ENCODE measurements around the gene SLC10A2.

The SLC10A2 gene

GRCh38 chr13:103004661-103005345, 61.4 kb downstream of the SLC10A2 start:
- no peak overlapping the region for H3K27ac ChIP-seq

GRCh38 chr13:103003631-103004030, 62.6 kb downstream of the SLC10A2 start:
- no peak for TF ChIP-seq CTCF (conservative IDR thresholded peaks at IDR 0.05)
- no peak overlapping the region for H3K27ac ChIP-seq

More at GRCh38 chr13:103004661-103005345, 61.4 kb downstream of the SLC10A2 start:
- no peak for TF ChIP-seq CTCF (conservative IDR thresholded peaks at IDR 0.05)

- no peak overlapping the region for H3K27ac ChIP-seq
- no peak for TF ChIP-seq CTCF (conservative IDR thresholded peaks at IDR 0.05)
Observed at GRCh38 chr13:103002279-103002678, 63.9 kb downstream of the SLC10A2 start.

- TF ChIP-seq CTCF (conservative IDR thresholded peaks at IDR 0.05) = no peak
- no peak overlapping the region for H3K27ac ChIP-seq
Observed at GRCh38 chr13:103000157-103000556, 66.1 kb downstream of the SLC10A2 start.

GRCh38 chr13:102999499-102999898, 66.7 kb downstream of the SLC10A2 start:
- no peak overlapping the region for H3K27ac ChIP-seq
- TF ChIP-seq CTCF (conservative IDR thresholded peaks at IDR 0.05) = no peak
